ENCODE results near the gene CLTCL1.

Gene CLTCL1

GRCh38 chr22:19149047-19149883, 142.3 kb downstream of the CLTCL1 start:
- no peak for DNase-seq

- DNase-seq, result no peak
These were observed 143.0 kb downstream of the CLTCL1 start for GRCh38 chr22:19148417-19149046.

- DNase-seq, result no peak
These were observed 144.2 kb downstream of the CLTCL1 start for GRCh38 chr22:19147195-19147780.

- no peak for DNase-seq
These were observed 145.1 kb downstream of the CLTCL1 start for GRCh38 chr22:19146215-19146968.

GRCh38 chr22:19143967-19144400, 147.5 kb downstream of the CLTCL1 start:
- no peak for DNase-seq

GRCh38 chr22:19143212-19143611, 148.3 kb downstream of the CLTCL1 start:
- DNase-seq, result no peak

- DNase-seq, result no peak
These were observed 149.1 kb downstream of the CLTCL1 start for GRCh38 chr22:19142394-19142793.

- DNase-seq, result no peak
These were observed 151.5 kb downstream of the CLTCL1 start for GRCh38 chr22:19139974-19140373.

GRCh38 chr22:19139001-19139356, 152.5 kb downstream of the CLTCL1 start:
- DNase-seq, result no peak

GRCh38 chr22:19138217-19139000, 153.1 kb downstream of the CLTCL1 start:
- no peak for DNase-seq

- DNase-seq, result no peak
These were observed 153.9 kb downstream of the CLTCL1 start for GRCh38 chr22:19137384-19138216.

GRCh38 chr22:19136915-19137314, 154.6 kb downstream of the CLTCL1 start:
- DNase-seq, result no peak

- DNase-seq, result no peak
These were observed 156.6 kb downstream of the CLTCL1 start for GRCh38 chr22:19134874-19135273.

GRCh38 chr22:19134176-19134831, 157.2 kb downstream of the CLTCL1 start:
- no peak for DNase-seq

- DNase-seq, result no peak
These were observed 158.0 kb downstream of the CLTCL1 start for GRCh38 chr22:19133561-19133960.

- no peak for DNase-seq
These were observed 158.7 kb downstream of the CLTCL1 start for GRCh38 chr22:19132693-19133400.

GRCh38 chr22:19132153-19132552, 159.4 kb downstream of the CLTCL1 start:
- DNase-seq, result no peak

- no peak for DNase-seq
These were observed 159.9 kb downstream of the CLTCL1 start for GRCh38 chr22:19131685-19132015.

- DNase-seq, result no peak
These were observed 160.4 kb downstream of the CLTCL1 start, which contains the start of gene TSSK2 for GRCh38 chr22:19130959-19131684. Gene TSSK2 (plus strand): TSS chr22:19131308. CDS start chr22:19131400, 92 bp downstream.

GRCh38 chr22:19129871-19130270, 161.6 kb downstream of the CLTCL1 start:
- no peak for DNase-seq

Measured in activated CD8-positive, alpha-beta memory T cell treated with anti-CD3 and anti-CD28 coated beads, Interleukin-2, amount 50 U/mL, for 4 hours (primary cell).